Measurements from ENCODE around the gene SIRPA.
A peak's percentile ranks its signal among the peaks of the same experiment; 100 is the strongest.

Gene SIRPA

DNA sequence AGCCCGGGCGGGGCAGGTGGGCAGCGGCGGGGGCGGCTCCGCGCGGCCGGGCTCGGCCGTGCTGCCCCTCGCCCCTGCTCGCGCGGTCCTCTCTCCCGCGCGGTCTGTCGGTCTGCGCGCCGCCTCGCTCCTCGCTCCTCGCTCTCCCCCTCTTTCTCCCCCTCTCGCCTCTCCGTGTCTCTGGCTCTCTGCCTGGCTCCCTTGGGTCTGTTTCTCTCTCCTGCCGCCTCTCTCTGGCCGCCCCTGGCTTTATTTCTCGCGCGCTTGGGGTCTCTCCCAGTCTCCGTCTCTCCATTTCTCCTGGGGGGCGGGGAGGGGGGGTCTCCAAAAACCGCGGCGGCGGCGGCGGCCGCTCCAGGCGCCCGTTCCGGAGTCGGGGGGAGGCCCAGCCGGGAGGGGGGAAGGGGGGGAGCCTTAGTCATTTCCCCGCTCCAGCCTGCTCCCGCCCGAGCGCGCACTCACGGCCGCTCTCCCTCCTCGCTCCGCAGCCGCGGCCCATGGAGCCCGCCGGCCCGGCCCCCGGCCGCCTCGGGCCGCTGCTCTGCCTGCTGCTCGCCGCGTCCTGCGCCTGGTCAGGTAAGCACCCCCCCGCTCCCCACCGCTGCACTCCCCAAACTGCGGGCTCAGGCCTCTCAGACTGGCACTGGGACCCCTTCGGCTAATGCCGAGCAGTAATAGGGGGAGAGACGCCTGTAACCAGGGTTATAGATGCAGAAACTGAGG is at the start of gene SIRPA:
SIRPA (plus strand) TSS at position 457 of the 723 bp plus-strand sequence; CDS start at position 498, 41 bp downstream.
- DNase-seq, result peak; percentile 72

DNA sequence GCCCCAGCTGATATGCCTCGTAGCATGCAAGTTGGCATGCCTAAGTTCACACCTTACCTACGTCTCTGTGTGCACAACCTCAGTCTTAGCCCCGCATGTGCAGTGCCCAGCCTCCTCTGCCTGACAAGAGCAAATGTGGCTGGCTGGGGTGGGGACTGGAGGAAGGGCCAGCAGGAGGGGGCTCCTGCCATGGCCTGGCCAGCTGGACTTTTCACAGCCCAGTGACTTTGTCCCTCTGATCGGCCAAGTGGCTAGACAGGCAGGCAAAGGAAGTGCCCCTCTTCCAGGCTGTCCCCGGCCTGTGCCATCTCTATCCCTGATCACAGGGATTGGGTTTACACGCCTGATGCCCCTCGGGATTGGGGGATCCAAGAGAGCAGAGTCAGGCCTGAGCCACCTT is 49.5 kb upstream of the SIRPA start:
- DNase-seq, result no peak

DNA sequence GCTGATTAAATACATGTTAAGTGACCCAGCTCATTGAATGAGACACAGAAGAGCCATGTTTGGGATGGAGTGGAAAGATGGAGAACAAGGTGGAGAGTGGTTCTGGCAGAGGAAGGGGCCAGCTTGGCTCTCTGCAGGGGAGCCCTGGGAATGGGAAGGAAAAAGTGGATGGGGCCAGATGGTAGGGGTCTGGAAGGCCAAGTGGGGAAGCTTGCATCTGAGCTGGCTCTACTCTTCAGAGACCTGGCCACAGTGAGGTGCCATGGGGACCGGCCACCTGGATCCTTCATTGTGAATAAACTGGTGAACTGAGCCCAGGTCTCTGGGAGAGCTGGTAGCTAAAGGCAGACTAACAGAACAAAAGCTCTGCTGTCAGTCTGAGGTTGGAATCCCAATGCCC is 48.9 kb upstream of the SIRPA start:
- DNase-seq, result no peak

DNA sequence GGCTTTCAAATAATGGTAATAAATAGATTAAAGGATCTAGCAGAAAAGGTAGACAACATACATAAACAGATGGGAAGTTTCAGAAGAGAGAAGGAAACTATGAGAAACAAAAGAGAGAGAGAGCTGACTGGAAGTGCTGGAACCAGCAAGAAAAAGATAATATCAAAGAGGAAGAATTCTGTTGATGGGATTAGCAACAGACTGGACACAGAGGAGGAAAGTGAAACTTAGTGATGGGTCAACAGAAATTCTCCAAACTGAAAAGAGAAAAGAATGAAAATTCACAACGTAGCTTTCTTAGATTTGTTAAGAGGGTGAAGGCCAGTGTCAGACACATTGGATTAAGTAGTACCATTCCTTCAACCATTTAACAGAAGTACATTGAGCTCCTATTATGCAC is 48.3 kb upstream of the SIRPA start:
- DNase-seq, result no peak

DNA sequence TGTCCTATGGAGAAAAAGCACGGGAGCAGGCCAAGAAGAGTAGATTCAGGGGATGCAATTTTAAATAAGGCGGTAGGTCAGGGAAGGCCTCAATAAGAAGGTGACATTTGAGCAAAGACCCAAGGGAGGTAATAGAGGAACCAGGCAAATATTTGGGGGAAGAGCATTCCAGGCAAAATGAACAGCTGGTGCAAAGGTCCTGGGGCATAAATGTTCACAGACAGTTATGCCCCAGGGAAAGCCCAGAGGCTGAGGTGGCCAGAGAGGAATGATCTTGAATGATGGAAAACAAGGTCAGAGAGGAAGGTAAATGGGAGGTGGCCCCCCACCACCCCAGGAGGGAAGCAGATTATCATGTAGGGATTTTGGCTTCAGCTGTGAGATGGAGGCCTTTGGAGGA is 47.4 kb upstream of the SIRPA start:
- no peak for DNase-seq

DNA sequence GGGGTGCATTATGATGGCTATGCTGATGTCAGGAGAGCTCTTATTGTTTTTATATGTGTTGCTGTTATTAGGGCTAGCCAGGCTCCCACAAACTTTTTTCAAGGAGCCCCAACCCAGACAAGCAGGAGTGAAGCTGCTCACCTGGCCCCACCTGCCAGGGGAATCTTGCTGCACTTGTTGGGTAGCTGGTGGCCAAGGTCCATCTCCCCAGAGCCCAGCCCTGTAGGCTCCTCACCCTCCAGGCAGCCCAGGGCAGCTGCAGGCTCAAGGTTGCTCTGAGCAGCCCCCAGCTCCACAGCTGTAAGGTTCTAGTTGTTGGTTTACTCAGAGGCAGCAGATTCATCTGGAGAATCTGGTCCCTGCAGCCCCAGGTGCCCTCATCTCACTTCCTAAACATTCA is 46.8 kb upstream of the SIRPA start:
- no peak for DNase-seq

DNA sequence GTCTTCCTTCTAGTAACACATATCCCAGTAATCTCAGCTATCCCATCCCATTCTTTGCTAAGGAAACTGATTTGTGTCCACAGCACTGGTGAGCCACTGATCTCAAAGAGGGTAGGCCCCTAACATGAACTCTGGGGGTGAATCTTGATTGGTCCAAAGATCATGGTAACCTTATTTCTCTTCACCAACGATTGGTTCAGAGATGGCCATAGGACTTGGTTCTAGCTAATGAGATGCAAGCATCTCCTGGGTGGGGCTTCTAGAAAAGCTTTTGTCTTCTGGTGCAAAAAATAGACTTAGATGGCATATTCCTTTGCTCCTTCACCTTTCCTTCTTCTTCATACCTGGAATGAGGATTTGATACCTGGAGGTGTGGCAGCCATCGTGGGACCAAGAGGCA is 43.8 kb upstream of the SIRPA start:
- DNase-seq, result no peak

DNA sequence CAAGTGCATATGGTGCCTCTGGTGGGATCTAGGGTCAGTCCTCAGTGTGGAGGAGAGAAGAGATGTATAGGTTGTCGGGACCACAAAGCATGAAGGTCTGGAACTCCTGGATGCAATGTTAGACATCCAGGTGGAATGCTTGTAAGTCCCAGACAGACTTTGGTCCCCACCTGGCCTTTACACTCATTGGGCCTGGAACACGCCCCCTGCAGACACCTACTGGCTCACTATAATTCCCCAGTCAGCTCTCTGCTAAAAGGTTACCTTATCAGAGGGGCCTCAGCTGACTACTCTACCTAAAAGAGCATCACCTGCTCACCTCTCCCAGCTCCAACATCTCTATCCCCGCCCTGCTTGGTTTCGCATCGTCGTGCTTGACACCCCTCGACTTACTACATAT is 41.7 kb upstream of the SIRPA start:
- DNase-seq, result no peak

DNA sequence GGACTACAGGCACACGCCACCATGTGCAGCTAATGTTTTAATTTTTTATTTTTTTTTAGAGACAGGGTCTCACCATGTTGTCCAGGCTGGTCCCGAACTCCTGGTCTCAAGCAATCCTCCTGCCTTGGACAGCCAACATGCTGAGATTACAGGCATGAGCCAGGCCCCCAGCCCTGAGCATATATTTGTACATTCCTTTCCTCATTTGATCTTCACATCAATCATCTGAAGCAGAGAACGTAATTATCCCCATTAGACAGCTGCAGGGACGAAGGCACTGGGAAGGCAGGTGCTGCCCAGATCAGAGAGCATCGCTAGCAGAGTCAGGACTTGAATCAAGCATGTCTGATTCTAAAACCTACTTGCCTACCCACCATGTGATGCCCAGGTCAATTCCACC is 41.0 kb upstream of the SIRPA start:
- no peak for DNase-seq

DNA sequence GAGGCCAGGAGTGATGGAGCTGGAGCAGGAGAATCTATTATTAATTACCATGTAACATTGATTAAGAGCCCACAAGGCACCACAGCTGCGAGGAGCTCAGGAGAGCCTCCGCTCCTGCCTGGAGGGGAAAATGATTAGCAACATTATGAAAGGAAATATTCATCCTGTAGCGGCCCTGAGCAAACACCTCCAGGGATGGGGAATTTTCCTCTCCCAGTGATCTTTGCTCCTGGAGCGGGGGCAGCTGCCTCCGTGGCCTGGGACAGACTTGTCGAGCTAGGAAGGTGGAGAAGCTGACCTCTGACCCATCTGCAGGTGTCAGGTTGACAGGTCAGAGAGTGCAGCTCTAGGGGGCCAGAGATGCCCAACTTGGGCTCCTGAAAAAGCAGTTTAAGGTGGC is 40.1 kb upstream of the SIRPA start:
- DNase-seq, result no peak

DNA sequence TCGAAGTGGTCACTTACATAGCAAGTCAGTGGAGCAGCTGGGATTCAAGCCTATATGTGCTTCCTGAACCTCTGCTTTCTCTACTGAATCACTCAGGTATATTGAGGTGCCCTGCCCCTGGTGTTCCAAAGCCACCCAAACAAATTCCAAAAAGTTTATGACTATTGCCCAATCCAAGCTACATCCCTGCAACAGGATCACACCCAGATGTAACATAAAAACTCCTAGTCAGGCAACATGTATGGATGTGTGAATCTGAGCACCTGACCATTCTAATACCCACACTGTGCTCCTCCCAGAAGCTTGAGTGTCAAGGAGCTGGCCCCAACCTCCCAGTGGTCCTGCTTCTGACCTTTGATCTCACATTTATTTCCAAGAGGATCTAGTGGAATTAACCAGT is 39.5 kb upstream of the SIRPA start:
- no peak for DNase-seq

DNA sequence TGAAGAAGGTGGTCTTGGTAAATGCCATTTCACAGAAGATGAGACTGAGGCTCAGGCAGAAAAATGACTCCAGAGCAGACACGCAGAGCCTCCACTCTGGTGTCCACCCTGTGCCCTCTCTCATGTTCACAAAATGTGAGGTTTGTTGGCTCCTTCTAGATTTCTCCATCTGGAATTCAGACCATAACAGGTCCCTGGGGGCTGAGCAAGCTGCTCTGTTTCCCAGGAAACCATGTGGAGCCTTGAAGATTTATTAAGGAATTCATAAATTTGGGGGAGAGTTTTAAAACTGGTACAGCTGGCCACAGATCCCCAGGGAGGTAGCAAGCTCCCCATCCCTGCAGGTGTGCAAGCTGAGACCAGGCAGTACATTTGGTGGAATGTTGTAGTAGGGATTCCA is 38.8 kb upstream of the SIRPA start:
- DNase-seq, result no peak

DNA sequence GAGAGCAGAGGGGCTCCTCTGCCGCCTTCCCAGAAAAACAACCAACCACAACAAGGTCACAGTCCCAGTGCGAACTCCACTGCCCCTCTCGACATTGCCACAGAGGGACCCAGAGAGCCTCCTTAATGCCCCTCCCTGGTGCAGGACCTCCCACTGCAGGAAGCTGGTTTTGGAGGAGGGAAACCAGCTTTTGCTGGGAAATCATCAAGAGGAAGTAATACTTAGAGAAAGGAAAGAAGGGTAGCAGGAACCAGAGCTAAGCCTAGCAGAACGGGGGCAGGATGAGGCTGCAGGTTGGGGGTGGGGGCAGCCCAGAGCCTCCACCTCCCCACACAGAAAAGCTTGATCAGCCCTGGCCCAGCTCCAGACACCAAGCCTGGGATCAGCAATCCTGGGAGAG is 37.7 kb upstream of the SIRPA start:
- no peak for DNase-seq

DNA sequence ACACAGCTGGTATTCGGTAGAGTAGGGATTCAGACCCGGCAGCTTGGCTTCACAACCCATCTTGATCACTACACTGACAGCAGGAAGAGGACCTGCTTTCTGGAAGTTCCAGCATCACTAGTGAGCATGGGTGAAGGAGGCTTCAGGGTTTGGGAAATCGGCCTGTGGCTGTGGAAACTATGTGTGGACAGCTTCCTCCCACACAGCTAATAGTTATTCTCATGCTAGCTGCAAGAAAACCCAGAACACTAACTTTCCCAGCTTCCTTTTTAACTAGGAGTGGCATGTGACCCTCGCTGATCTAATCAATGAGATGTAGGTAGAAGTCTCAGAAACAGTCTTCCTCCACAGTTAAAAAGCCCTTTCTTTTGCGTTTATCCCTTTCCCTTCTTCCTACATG is 36.3 kb upstream of the SIRPA start:
- no peak for DNase-seq

DNA sequence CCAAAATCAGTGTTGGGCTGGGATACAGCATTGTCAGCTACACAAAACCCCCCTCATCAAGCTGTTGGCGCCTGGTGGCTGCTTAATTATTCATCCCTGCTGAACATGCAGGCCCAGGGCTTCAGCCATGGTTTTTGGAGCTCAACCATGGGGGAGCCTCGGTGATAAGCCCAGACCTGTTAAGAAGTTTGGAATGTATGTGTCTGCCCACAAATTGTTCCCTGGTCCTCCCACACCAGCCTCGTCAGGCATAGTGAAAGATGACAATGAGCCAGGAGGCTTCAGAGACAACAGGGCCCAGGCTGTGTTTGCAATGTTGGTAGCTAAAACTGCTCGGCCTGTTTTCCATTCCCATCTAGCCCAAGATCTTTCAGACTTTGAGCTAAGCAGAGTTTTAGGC is 34.8 kb upstream of the SIRPA start:
- DNase-seq, result no peak

DNA sequence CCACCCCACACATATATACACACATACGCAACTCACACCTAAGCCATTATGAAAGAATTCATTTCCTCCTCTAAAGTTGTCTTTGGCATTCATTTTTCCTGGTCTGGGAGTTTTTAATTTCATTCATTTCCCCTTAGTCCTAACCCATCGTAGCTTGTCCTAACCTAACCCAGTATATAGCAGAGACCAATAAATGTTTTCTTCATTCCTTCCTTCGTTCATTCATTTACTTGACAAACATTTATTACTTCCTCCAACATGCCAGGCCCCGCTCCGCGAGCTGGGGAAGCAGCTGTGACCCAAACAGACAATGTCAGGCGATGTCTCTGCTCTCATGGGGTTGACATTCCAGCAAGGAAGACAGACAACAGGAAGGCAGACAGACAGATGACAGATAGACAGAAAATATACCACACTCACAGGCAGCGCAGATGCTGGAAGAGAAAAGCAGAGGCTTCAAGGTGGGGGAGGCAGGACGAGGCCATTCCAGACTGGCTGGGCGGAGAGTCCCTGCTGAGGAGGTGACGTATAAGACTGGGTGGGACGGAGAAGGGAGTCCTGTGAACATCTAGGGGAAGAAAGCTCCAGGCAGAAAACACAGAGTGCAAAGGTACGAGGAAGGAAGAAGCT is 33.7 kb upstream of the SIRPA start:
- no peak for DNase-seq

DNA sequence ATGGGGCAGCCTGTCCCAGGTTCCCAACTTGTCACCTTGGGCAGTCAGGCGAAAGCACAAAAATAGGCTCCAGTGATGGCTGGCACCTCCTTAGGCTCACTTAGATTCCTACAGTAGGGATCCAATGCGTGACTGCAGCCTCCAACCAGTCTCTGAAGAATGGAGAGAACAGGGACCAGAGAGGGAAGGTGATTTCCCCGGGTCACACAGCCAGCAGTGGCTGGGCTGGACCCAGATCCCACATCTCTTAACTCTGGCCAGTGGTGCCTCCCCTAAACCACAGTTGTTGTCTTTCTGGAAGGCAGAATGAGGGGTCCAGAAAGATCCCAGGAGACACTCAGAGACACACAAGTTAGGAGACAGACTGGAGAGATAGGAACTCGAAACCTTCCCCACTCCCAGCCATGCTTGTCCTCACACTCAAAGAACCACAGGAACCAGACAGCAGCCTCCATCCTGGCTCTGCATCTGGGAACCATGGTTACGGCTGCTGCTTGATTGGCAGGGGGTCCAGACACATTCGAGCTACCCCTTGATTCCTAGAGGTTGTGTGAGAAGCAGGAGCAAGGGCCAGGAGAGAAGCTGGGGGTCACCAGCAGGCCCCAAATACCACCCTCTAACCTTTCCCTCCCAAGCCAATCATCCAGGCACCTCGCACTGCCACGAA is 33.1 kb upstream of the SIRPA start:
- no peak for DNase-seq

DNA sequence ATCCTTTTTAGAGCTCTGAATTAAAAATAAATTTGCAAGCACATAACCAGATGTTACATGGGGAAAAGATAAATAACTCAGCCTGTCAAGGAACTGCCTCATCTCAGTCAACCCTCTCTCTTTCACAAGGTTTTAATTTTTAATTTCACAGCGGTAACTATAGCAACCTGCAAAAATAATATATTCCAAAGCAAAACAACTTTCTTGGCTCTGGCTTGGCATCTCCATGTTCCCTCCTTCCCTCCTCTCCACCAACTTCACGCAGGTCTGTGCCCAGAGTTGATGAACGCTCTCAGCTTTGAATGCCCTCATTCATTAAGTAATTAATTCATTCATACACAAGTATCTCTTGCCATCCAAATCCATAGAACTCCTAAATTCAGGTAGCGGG is 32.5 kb upstream of the SIRPA start:
- DNase-seq, result no peak

DNA sequence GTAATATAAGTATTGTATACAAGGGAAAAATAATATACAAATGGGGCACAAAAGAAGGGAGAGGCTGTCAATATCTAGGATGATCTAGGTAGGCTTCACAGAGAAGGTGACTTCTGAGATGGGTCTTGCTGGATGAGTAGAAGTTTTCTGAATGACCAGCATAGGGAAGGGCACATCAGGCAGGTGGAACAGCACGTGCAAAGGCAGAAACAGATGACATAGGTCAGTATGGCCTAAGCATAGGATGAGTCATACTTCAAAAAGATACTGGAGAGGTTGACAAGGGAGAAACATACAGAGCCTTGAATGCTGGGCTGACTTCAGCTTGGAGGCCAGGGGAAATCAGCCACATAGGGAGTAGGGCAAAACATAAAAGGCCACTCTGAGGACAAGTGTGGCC is 31.9 kb upstream of the SIRPA start:
- no peak for DNase-seq

DNA sequence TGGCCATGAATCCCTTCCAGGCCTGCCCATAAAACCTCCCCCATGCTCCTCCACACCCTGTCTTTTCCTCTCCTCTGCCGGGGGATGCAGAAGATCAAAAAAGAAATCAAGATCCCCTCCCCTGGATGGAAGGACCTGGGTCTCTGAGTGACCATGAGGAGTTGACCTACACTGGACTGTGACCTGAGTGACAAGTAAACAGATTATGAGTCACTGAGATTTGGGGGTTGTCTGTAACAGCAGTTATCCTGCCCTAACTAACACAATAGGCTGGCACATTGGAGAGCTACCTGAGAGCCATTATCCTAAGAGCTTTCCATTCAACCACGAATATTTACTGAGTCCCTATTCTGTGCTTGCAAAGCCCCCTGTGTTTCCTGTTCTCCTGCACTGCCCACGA is 28.4 kb upstream of the SIRPA start:
- peak; percentile 20 for DNase-seq

DNA sequence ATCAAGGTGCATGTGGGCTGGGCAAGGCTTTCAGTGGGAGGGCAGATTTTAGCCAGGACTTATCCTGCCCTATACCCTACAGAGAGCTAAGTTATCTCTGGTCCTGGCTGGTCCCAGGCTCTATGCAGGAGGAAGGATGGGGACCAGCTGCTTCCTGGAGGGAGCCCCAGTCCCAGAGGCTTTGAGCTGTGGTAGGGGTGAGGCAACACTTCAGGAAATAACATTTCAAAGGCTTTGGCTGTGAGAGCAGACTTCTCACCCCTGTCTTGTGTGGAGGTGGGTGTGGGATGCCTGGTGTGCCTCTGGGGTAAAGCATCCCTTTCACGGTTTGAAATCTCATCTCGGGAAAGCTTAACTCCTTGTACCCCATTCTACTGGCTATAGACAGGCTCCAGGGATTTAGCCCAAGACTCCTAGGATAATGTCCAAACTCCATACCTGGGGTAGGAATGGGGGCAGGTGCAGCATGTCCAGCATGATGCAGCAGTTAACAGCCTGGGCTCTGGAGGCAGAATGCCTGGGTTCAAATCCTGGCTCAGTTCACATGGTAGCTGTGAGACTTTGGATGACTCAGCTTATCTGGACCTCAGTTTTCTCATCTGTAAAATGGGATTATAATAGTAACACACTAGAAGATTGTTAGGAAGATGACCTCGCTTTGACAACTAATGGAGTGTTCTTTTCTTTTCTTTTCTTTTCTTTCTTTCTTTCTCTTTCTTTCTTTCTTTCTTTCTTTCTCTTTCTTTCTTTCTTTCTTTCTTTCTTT is 27.5 kb upstream of the SIRPA start:
- DNase-seq, result no peak

DNA sequence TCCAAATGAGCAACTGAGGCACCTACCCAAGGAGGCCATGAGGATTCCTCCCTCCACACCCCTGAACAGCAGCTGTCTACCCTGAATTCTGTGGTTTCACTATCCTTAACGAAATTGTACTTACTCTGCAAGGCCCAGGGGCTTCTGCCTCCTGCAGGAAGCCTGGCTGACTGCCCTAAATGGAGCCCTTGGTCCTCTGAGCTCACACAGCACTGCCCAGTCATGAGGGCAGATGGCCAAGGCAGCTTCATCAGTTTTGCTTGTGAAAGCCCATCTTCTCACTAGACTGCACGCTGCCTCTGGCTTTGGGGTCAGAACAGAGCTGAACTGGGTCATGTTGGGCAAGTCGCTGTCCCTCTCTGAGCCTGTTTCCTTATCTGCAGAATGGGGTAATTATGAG is 26.4 kb upstream of the SIRPA start:
- no peak for DNase-seq

DNA sequence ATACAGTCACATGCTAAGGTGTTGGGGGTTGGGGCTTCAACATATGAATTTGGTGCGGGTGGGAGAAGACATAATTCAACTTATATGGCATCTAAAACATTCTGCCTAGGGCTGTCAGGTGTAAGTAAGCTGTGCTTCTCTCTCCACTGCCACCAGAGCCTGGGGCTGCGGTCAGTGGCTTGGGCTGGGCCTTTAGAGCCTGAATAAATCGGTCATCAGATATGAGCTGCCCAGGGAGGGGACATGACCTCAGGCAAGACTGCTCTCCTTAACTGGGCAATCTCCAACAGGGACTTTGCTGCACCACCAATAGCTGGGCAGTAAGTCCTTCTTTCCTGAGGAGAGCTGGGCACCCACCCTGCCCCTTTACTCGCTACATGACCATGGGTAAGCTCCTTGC is 24.9 kb upstream of the SIRPA start:
- DNase-seq, result no peak

Data from NCI-H1092 treated with DMSO at 0.1 percent for 48 hours (cell line).